Suprapubic skin (tissue), 4 donors: ENCODE data around the gene MCRIP2. TPM values are rescaled to one million over a fixed set of nuclear protein-coding genes. Genes with fewer than 3 reads are reported as not detected.
A peak's percentile ranks its signal among the peaks of the same experiment; 100 is the strongest.

Experiments used
- DNase-seq, 2 donors: peaks; one replicate each; pipeline ENCODE4 v3.0.0-alpha.2; 2019; ENCODE audit warnings: low spot score in 2 of 2
- H3K27ac ChIP-seq: fragments of 200-600 bp; sonication (generic); one replicate; pipeline ENCODE4 v1.5.1; 2019
- H3K27me3 ChIP-seq: fragments of 200-600 bp; sonication (generic); one replicate; pipeline ENCODE4 v1.5.1; 2019
- H3K36me3 ChIP-seq: fragments of 200-600 bp; sonication (generic); one replicate; pipeline ENCODE4 v1.5.1; 2019
- H3K4me1 ChIP-seq: fragments of 200-600 bp; sonication (generic); one replicate; pipeline ENCODE4 v1.5.1; 2019
- H3K4me3 ChIP-seq: fragments of 200-600 bp; sonication (generic); one replicate; pipeline ENCODE4 v1.5.1; 2019; ENCODE audit warnings: mild to moderate bottlenecking
- H3K9me3 ChIP-seq: fragments of 200-600 bp; sonication (generic); one replicate; pipeline ENCODE4 v1.5.1; 2019
- CTCF ChIP-seq, 2 donors: fragments of 200-600 bp in 1 of 2; fragments of 450-650 bp in 1 of 2; sonication (generic) in 1 of 2; IDR thresholded peaks; one replicate each; pipeline ENCODE4 v1.5.1; 2016 to 2019; ENCODE audit warnings: antibody characterized with exemption in 2 of 2, mild to moderate bottlenecking in 1 of 2, moderate library complexity in 1 of 2
- EP300 ChIP-seq: sonication (generic); formaldehyde crosslinking; IDR thresholded peaks from one replicate; pipeline ENCODE4 v1.6.1; 2017; ENCODE audit warnings: antibody characterized with exemption
- POLR2A ChIP-seq, 2 donors: fragments of 450-650 bp; IDR thresholded peaks; one replicate each; pipeline ENCODE4 v1.6.1; 2017; ENCODE audit warnings: antibody characterized with exemption in 2 of 2, mild to moderate bottlenecking in 2 of 2, moderate library complexity in 2 of 2
- POLR2AphosphoS5 ChIP-seq, 3 donors: sonication (generic); formaldehyde crosslinking; IDR thresholded peaks; one replicate each; pipeline ENCODE4 v1.6.1; 2017; ENCODE audit warnings: antibody characterized with exemption in 3 of 3
- WGBS: methylation state at CpG from one replicate; pipeline ENCODE4 v1.1.5; 2018; 5-methylcytosine and 5-hydroxymethylcytosine counted together
- total RNA-seq, 4 donors: library from RNA; depleted of rRNA; stranded (reverse); fragments of >200 nt; gene quantifications; one replicate each; pipeline ENCODE4 v1.1.0, GENCODE V29; 2016

MCRIP2 gene
- total RNA-seq, 4 donors from 2014 or later = 10.3 to 29.8 (median 24.2) TPM

GRCh38 chr16:625117-625976, 16.3 kb upstream of the MCRIP2 start:
- Histone ChIP-seq H3K27me3 (no peaks in the 10 kb centered on the region), H3K4me1 (peaks cover 46% of the 10 kb centered on the region), H3K27ac (no peak overlapping the region), H3K4me3 (no peak overlapping the region), H3K36me3 (peaks cover 38% of the 10 kb centered on the region), H3K9me3 (no peaks in the 10 kb centered on the region)
- DNase-seq = peak in 1 of 2 donors; percentile 80
- TF ChIP-seq EP300 (no peak), POLR2A (IDR thresholded peaks at IDR 0.05) (no peak), POLR2AphosphoS5 (IDR thresholded peaks at IDR 0.05) (no peak), CTCF (IDR thresholded peaks at IDR 0.05) (no peak)
- no CpG with 5 or more reads among the region's 37 CpGs for WGBS

GRCh38 chr16:625977-626765, 15.5 kb upstream of the MCRIP2 start:
- H3K4me1 ChIP-seq = peaks cover 47% of the 10 kb centered on the region
- H3K27me3 ChIP-seq = no peaks in the 10 kb centered on the region
- peak overlapping the region; percentile 23 for H3K27ac ChIP-seq
- 94% methylated on average over 16 of the region's 35 CpGs for WGBS
- peak in 1 of 2 donors; percentile 77 for DNase-seq
- H3K9me3 ChIP-seq = no peaks in the 10 kb centered on the region
- H3K36me3 ChIP-seq = peaks cover 38% of the 10 kb centered on the region
- TF ChIP-seq CTCF (IDR thresholded peaks at IDR 0.05) = no peak
- TF ChIP-seq EP300 = no peak
- no peak for TF ChIP-seq POLR2A (IDR thresholded peaks at IDR 0.05)
- no peak for TF ChIP-seq POLR2AphosphoS5 (IDR thresholded peaks at IDR 0.05)
- H3K4me3 ChIP-seq = no peak overlapping the region

- TF ChIP-seq CTCF (IDR thresholded peaks at IDR 0.05) (no peak), POLR2A (IDR thresholded peaks at IDR 0.05) (no peak), POLR2AphosphoS5 (IDR thresholded peaks at IDR 0.05) (no peak), EP300 (no peak)
- H3K9me3 ChIP-seq = no peaks in the 10 kb centered on the region
- H3K4me1 ChIP-seq = peaks cover 43% of the 10 kb centered on the region
- no peak overlapping the region for H3K4me3 ChIP-seq
- no peaks in the 10 kb centered on the region for H3K27me3 ChIP-seq
- peak; percentile 80 to 84 for DNase-seq
- H3K27ac ChIP-seq = peak overlapping the region; percentile 23
- peaks cover 38% of the 10 kb centered on the region for H3K36me3 ChIP-seq
- 70% methylated on average over 20 of the region's 29 CpGs for WGBS
Measured at GRCh38 chr16:626787-627453, 14.7 kb upstream of the MCRIP2 start.

GRCh38 chr16:627454-628239, 14.0 kb upstream of the MCRIP2 start:
- no peaks in the 10 kb centered on the region for H3K27me3 ChIP-seq
- no peak for TF ChIP-seq POLR2A (IDR thresholded peaks at IDR 0.05)
- TF ChIP-seq CTCF (IDR thresholded peaks at IDR 0.05) = no peak
- H3K27ac ChIP-seq = no peak overlapping the region
- H3K4me3 ChIP-seq = no peak overlapping the region
- H3K9me3 ChIP-seq = no peaks in the 10 kb centered on the region
- H3K36me3 ChIP-seq = peaks cover 38% of the 10 kb centered on the region
- H3K4me1 ChIP-seq = peaks cover 36% of the 10 kb centered on the region
- WGBS = 90% methylated on average over 27 of the region's 50 CpGs
- peak; percentile 71 to 82 for DNase-seq
